ENCODE results near the gene GJD4. TPM values are rescaled to one million over a fixed set of nuclear protein-coding genes. Genes with fewer than 3 reads are reported as not detected.

GJD4 gene
- total RNA-seq, 4 donors from 2014 or later = not detected

- H3K4me3 ChIP-seq = no peak overlapping the region
- no peak overlapping the region for H3K27ac ChIP-seq
- intact Hi-C loops (cut with DNase I; ENCODE audit: low total_unique reads) = no loop called here
- TF ChIP-seq, protein P1, sequence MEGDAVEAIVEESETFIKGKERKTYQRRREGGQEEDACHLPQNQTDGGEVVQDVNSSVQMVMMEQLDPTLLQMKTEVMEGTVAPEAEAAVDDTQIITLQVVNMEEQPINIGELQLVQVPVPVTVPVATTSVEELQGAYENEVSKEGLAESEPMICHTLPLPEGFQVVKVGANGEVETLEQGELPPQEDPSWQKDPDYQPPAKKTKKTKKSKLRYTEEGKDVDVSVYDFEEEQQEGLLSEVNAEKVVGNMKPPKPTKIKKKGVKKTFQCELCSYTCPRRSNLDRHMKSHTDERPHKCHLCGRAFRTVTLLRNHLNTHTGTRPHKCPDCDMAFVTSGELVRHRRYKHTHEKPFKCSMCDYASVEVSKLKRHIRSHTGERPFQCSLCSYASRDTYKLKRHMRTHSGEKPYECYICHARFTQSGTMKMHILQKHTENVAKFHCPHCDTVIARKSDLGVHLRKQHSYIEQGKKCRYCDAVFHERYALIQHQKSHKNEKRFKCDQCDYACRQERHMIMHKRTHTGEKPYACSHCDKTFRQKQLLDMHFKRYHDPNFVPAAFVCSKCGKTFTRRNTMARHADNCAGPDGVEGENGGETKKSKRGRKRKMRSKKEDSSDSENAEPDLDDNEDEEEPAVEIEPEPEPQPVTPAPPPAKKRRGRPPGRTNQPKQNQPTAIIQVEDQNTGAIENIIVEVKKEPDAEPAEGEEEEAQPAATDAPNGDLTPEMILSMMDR (IDR thresholded peaks at IDR 0.05) = no peak
- no peak for TF ChIP-seq POLR2A (IDR thresholded peaks at IDR 0.05)
- no peaks in the 10 kb centered on the region for H3K4me1 ChIP-seq
- H3K36me3 ChIP-seq = no peaks in the 10 kb centered on the region
- DNase-seq = no peak
- H3K27me3 ChIP-seq = no peaks in the 10 kb centered on the region
- no peaks in the 10 kb centered on the region for H3K9me3 ChIP-seq
Measured at GRCh38 chr10:35592441-35592840, 12.7 kb upstream of the GJD4 start.

DNA sequence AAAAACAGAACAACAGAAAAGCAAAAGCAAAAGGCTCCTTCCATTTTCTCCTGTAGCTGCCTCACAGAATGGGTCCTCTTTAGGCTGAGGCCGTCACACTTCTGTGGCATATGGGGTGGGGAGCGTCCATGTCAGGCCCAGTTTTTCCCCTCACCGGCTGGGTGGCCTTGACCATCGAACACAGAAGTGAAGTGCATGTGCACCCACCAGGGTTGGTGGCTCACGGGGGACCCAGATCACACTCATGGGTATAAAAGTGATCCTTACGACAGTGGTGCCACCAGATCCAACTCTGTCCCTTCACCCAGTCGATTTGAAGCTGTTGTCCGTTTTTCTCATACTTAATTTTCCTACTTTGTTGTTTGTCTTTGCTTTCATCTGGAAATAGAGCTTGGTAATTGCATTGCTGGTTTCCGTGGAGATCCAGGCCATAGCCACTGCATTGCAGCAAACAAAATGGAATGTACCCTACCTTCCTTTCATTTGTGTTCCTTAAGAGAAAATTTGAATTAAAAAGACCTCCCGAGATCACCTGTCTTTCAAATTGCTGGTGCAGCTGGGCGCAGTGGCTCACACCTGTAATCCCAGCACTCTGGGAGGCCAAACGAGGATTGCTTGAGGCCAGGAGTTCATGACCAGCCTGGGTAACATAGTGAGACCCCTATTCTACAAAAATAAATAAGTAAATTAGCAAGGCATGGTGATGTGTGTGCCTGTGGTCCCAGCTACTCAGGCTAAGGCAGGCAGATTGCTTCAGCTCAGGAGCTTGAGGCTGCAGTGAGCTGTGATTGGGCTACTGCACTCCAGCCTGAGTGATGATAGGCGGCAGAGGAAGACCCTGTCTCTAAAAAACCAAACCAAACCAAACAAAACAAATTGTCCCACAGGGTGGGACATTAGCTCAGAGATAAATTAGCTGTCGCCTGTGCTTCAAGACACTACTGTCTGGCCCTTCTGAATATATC, 10.7 kb upstream of the GJD4 start:
- no peak overlapping the region for H3K27ac ChIP-seq
- no peaks in the 10 kb centered on the region for H3K4me1 ChIP-seq
- no peak for TF ChIP-seq POLR2A (IDR thresholded peaks at IDR 0.05)
- TF ChIP-seq, protein P1 (IDR thresholded peaks at IDR 0.05) = no peak
- no peaks in the 10 kb centered on the region for H3K9me3 ChIP-seq
- no peak for DNase-seq
- H3K4me3 ChIP-seq = no peak overlapping the region
- intact Hi-C loops (cut with DNase I; ENCODE audit: low total_unique reads) = no loop called here
- H3K36me3 ChIP-seq = no peaks in the 10 kb centered on the region
- no peaks in the 10 kb centered on the region for H3K27me3 ChIP-seq

- TF ChIP-seq, protein P1 (IDR thresholded peaks at IDR 0.05) = no peak
- TF ChIP-seq POLR2A (IDR thresholded peaks at IDR 0.05) = no peak
- H3K4me1 ChIP-seq = no peaks in the 10 kb centered on the region
- H3K27ac ChIP-seq = no peak overlapping the region
- no peaks in the 10 kb centered on the region for H3K36me3 ChIP-seq
- no peak overlapping the region for H3K4me3 ChIP-seq
- H3K9me3 ChIP-seq = no peaks in the 10 kb centered on the region
- no peaks in the 10 kb centered on the region for H3K27me3 ChIP-seq
- DNase-seq = no peak
- intact Hi-C loops (cut with DNase I; ENCODE audit: low total_unique reads) = no loop called here
Measured at GRCh38 chr10:35595106-35595505, 10.0 kb upstream of the GJD4 start.

- Histone ChIP-seq H3K4me3 (no peak overlapping the region), H3K27ac (no peak overlapping the region), H3K27me3 (no peaks in the 10 kb centered on the region), H3K4me1 (no peaks in the 10 kb centered on the region), H3K36me3 (no peaks in the 10 kb centered on the region), H3K9me3 (no peaks in the 10 kb centered on the region)
- no peak for DNase-seq
- intact Hi-C loops (cut with DNase I; ENCODE audit: low total_unique reads) = no loop called here
- TF ChIP-seq POLR2A (IDR thresholded peaks at IDR 0.05) = no peak
- TF ChIP-seq, protein P1 (IDR thresholded peaks at IDR 0.05) = peak in 3 of 4 experiments; percentile 19 to 34 (median 32)
Measured at GRCh38 chr10:35598379-35598778, 6.8 kb upstream of the GJD4 start.

DNA sequence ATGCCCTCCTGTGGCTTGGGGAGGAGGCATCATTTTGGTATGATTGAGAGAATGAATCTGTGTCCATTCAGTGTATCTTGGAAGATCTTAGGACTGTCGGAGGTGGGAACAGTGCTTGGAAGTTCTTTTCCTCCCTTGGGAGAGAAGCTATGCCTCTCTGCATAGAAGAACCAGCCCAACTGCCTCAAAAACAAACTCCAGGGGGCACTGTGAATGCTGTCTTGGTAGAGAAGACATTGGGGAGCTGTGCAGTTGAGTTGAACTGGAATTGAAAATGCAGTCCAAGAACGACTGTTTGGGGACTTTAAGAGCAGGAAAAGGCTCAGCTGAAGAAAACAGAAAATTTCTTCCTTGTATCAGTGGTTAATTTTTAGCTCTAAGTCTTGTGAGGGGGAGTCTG, 4.9 kb upstream of the GJD4 start:
- intact Hi-C loops (cut with DNase I; ENCODE audit: low total_unique reads) = no loop called here
- Histone ChIP-seq H3K4me1 (no peaks in the 10 kb centered on the region), H3K4me3 (no peak overlapping the region)

More for the DNA sequence above, 4.9 kb upstream of the GJD4 start:
- TF ChIP-seq POLR2A (IDR thresholded peaks at IDR 0.05) = no peak
- TF ChIP-seq, protein P1 (IDR thresholded peaks at IDR 0.05) = no peak
- no peak for DNase-seq
- Histone ChIP-seq H3K27me3 (no peaks in the 10 kb centered on the region), H3K9me3 (no peaks in the 10 kb centered on the region), H3K27ac (no peak overlapping the region), H3K36me3 (no peaks in the 10 kb centered on the region)
